Central memory CD8-positive, alpha-beta T cell (primary cell): ENCODE results near the gene TPSB2.

ENCODE experiments used
- ATAC-seq: fragments of 150-1000 bp; cut with Tn5 transposase; replicated peaks from 2 replicates; pipeline ENCODE4 v1.10.0; 2022; ENCODE audit warnings: mild to moderate bottlenecking, moderate FRiP score, moderate number of reproducible peaks; ENCODE audit not compliant: poor library complexity, severe bottlenecking; ENCODE audit errors: extremely low read depth
- DNase-seq, 2 donors: peaks; one replicate each; pipeline ENCODE4 v3.0.0; 2021; ENCODE audit warnings: low spot score in 2 of 2
- H3K27ac Mint-ChIP-seq: one replicate; pipeline ENCODE4 v1.8.0; 2022; ENCODE audit warnings: low read depth, mild to moderate bottlenecking, moderate library complexity, mixed read lengths
- H3K27me3 Mint-ChIP-seq: one replicate; pipeline ENCODE4 v1.8.0; 2022; ENCODE audit warnings: mixed read lengths
- H3K36me3 Mint-ChIP-seq: one replicate; pipeline ENCODE4 v1.8.0; 2022; ENCODE audit warnings: mild to moderate bottlenecking, moderate library complexity, mixed read lengths; ENCODE audit not compliant: insufficient read depth
- H3K4me1 Mint-ChIP-seq: one replicate; pipeline ENCODE4 v1.8.0; 2022; ENCODE audit warnings: mixed read lengths
- H3K4me3 Mint-ChIP-seq: one replicate; pipeline ENCODE4 v1.8.0; 2022; ENCODE audit warnings: mild to moderate bottlenecking, moderate library complexity, mixed read lengths
- H3K9me3 Mint-ChIP-seq: one replicate; pipeline ENCODE4 v1.8.0; 2022; ENCODE audit warnings: mixed read lengths

TPSB2 gene

GRCh38 chr16:1218061-1218929 is 11.7 kb downstream of the TPSB2 start:
- no peaks in the 10 kb centered on the region for H3K4me1 Mint-ChIP-seq
- no peak overlapping the region for H3K4me3 Mint-ChIP-seq
- no peak overlapping the region for H3K27ac Mint-ChIP-seq
- no peak for DNase-seq
- ATAC-seq, result no peak
- peaks cover 3% of the 10 kb centered on the region for H3K36me3 Mint-ChIP-seq
- no peaks in the 10 kb centered on the region for H3K27me3 Mint-ChIP-seq
- no peaks in the 10 kb centered on the region for H3K9me3 Mint-ChIP-seq

GRCh38 chr16:1217526-1217925 is 12.5 kb downstream of the TPSB2 start:
- Mint-ChIP-seq H3K27ac (no peak overlapping the region), H3K36me3 (peaks cover 3% of the 10 kb centered on the region), H3K4me3 (no peak overlapping the region), H3K27me3 (no peaks in the 10 kb centered on the region), H3K9me3 (no peaks in the 10 kb centered on the region), H3K4me1 (no peaks in the 10 kb centered on the region)
- DNase-seq (no peak), ATAC-seq (no peak)

DNA sequence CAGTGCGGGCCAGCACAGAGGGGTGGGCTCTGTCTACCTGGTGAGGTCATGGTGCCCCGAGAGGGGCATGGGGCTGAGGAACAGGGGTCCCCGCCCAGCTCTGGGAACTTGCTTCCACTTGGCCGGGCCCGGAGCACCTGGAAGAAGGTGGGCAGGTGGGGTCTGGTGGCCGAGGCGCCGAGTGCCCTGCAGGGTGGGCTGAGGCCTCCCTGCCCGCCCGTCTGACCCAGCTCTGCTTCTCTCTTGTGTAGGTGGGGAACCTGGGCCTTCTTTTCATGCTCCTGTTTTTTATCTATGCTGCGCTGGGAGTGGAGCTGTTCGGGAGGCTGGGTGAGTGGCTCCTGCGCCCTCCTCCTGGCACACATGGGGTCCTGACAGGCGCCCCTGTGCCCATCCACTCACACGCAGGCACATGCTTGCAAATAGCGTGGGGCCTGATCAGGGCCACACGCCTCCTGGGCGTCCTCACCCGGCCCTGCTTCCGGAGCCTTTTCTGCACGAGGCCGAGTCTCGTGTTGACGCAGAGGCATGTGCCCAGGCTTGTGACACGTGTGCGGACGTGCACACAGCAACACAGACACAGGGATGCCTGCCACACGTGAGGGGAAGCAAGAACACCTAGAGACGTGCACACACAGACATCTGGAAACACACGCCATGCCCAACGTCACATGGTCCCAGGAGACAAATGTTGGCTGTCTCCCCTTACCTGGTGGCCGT is 13.1 kb downstream of the TPSB2 start:
- Mint-ChIP-seq H3K36me3 (peaks cover 3% of the 10 kb centered on the region), H3K4me1 (no peaks in the 10 kb centered on the region), H3K4me3 (no peak overlapping the region), H3K27me3 (no peaks in the 10 kb centered on the region), H3K9me3 (no peaks in the 10 kb centered on the region), H3K27ac (no peak overlapping the region)
- DNase-seq (no peak), ATAC-seq (no peak)

DNA sequence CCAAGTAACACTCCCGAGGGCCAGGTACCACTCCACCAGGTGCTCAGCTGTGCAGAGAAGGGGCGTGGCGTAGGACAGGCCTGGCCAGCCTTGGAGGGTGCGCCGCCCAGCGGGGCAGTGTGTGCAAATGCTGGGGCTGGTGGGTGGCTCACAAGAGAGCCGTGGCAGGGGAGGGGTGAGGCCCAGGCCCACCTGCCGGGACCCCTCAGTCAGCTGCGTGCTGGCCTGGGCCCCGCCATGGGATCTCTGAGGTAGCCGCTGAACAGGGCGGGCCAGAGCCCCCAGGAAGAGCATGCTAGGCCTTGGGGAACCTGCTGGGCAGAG is 13.7 kb downstream of the TPSB2 start:
- H3K27ac Mint-ChIP-seq, result no peak overlapping the region
- H3K4me3 Mint-ChIP-seq, result no peak overlapping the region
- H3K9me3 Mint-ChIP-seq, result no peaks in the 10 kb centered on the region
- DNase-seq, result no peak
- ATAC-seq, result no peak
- peaks cover 3% of the 10 kb centered on the region for H3K36me3 Mint-ChIP-seq
- H3K27me3 Mint-ChIP-seq, result no peaks in the 10 kb centered on the region
- H3K4me1 Mint-ChIP-seq, result no peaks in the 10 kb centered on the region

GRCh38 chr16:1215574-1216295 is 14.2 kb downstream of the TPSB2 start:
- no peak for DNase-seq
- H3K27ac Mint-ChIP-seq, result no peak overlapping the region
- H3K27me3 Mint-ChIP-seq, result no peaks in the 10 kb centered on the region
- H3K4me3 Mint-ChIP-seq, result no peak overlapping the region
- H3K4me1 Mint-ChIP-seq, result no peaks in the 10 kb centered on the region
- no peaks in the 10 kb centered on the region for H3K9me3 Mint-ChIP-seq
- peaks cover 3% of the 10 kb centered on the region for H3K36me3 Mint-ChIP-seq
- ATAC-seq, result no peak

- Mint-ChIP-seq H3K27ac (no peak overlapping the region), H3K9me3 (no peaks in the 10 kb centered on the region), H3K36me3 (peaks cover 3% of the 10 kb centered on the region), H3K4me1 (no peaks in the 10 kb centered on the region), H3K4me3 (no peak overlapping the region), H3K27me3 (no peaks in the 10 kb centered on the region)
- DNase-seq (no peak), ATAC-seq (no peak)
Measured at GRCh38 chr16:1214719-1215118, 15.3 kb downstream of the TPSB2 start.

GRCh38 chr16:1213796-1214372 is 16.1 kb downstream of the TPSB2 start:
- Mint-ChIP-seq H3K9me3 (no peaks in the 10 kb centered on the region), H3K4me3 (no peak overlapping the region), H3K27me3 (no peaks in the 10 kb centered on the region), H3K36me3 (peaks cover 3% of the 10 kb centered on the region), H3K27ac (no peak overlapping the region), H3K4me1 (no peaks in the 10 kb centered on the region)
- DNase-seq, result no peak
- ATAC-seq, result no peak

DNA sequence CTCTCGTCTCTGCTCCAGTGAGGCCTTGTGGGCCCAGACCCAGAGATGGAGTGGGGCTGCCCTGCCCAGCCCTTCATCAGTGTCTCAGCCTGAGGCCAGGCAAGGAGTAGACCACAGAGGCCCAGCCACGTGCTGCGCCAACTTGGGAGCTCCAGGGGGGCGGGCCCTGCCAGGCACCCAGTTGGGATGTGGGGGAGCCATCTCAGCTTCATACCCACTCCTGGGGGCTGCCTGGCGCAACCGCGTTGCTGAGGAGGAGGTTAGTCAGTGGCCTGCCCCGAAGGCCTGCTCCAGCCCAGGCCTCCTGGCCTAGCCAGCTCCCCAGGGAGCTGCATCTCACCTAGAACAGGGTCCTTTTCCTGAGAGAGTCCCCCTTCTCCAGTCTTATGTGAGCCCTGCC is 16.8 kb downstream of the TPSB2 start:
- peaks cover 1% of the 10 kb centered on the region for H3K36me3 Mint-ChIP-seq
- no peak overlapping the region for H3K27ac Mint-ChIP-seq
- DNase-seq (no peak), ATAC-seq (no peak)
- H3K4me3 Mint-ChIP-seq, result no peak overlapping the region
- H3K27me3 Mint-ChIP-seq, result no peaks in the 10 kb centered on the region
- H3K9me3 Mint-ChIP-seq, result no peaks in the 10 kb centered on the region
- no peaks in the 10 kb centered on the region for H3K4me1 Mint-ChIP-seq

GRCh38 chr16:1212616-1213194 is 17.3 kb downstream of the TPSB2 start:
- no peaks in the 10 kb centered on the region for H3K27me3 Mint-ChIP-seq
- no peaks in the 10 kb centered on the region for H3K36me3 Mint-ChIP-seq
- ATAC-seq, result no peak
- H3K27ac Mint-ChIP-seq, result no peak overlapping the region
- no peak for DNase-seq
- H3K9me3 Mint-ChIP-seq, result no peaks in the 10 kb centered on the region
- H3K4me1 Mint-ChIP-seq, result no peaks in the 10 kb centered on the region
- no peak overlapping the region for H3K4me3 Mint-ChIP-seq

GRCh38 chr16:1211451-1212268 is 18.3 kb downstream of the TPSB2 start:
- H3K27ac Mint-ChIP-seq, result no peak overlapping the region
- no peaks in the 10 kb centered on the region for H3K9me3 Mint-ChIP-seq
- DNase-seq (no peak), ATAC-seq (no peak)
- no peaks in the 10 kb centered on the region for H3K36me3 Mint-ChIP-seq
- no peak overlapping the region for H3K4me3 Mint-ChIP-seq
- no peaks in the 10 kb centered on the region for H3K4me1 Mint-ChIP-seq
- H3K27me3 Mint-ChIP-seq, result no peaks in the 10 kb centered on the region

GRCh38 chr16:1210461-1210860 is 19.5 kb downstream of the TPSB2 start:
- DNase-seq (no peak), ATAC-seq (no peak)
- no peak overlapping the region for H3K4me3 Mint-ChIP-seq
- no peaks in the 10 kb centered on the region for H3K36me3 Mint-ChIP-seq
- no peaks in the 10 kb centered on the region for H3K4me1 Mint-ChIP-seq
- no peak overlapping the region for H3K27ac Mint-ChIP-seq
- H3K9me3 Mint-ChIP-seq, result no peaks in the 10 kb centered on the region
- H3K27me3 Mint-ChIP-seq, result no peaks in the 10 kb centered on the region

DNA sequence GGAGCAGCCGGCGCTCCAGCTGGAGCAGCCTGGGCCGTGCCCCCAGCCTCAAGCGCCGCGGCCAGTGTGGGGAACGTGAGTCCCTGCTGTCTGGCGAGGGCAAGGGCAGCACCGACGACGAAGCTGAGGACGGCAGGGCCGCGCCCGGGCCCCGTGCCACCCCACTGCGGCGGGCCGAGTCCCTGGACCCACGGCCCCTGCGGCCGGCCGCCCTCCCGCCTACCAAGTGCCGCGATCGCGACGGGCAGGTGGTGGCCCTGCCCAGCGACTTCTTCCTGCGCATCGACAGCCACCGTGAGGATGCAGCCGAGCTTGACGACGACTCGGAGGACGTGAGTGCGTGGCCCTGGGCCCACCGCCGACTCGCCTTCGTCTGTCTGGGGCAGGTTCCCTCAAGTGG is 20.9 kb downstream of the TPSB2 start:
- ATAC-seq (no peak), DNase-seq (no peak)
- Mint-ChIP-seq H3K36me3 (no peaks in the 10 kb centered on the region), H3K4me3 (no peak overlapping the region), H3K27ac (no peak overlapping the region), H3K9me3 (no peaks in the 10 kb centered on the region), H3K27me3 (no peaks in the 10 kb centered on the region), H3K4me1 (no peaks in the 10 kb centered on the region)
